H54 (cell line): ENCODE results near the gene IL1A.
A peak's percentile ranks its signal among the peaks of the same experiment; 100 is the strongest.

Experiments used
- DNase-seq: peaks from one replicate; pipeline ENCODE4 v3.0.0; 2011; ENCODE audit warnings: low spot score, mixed read lengths; ENCODE audit not compliant: insufficient read length
- FAIRE-seq: peaks from 3 replicates; lab custom pipeline; 2011; peaks lifted over from hg19 to GRCh38; lab: Jason Lieb, UNC
- POLR2A ChIP-seq: IDR thresholded peaks from 2 replicates; pipeline ENCODE4 v1.6.1; 2011; ENCODE audit warnings: low read depth, mild to moderate bottlenecking, low read length

The IL1A gene

DNA sequence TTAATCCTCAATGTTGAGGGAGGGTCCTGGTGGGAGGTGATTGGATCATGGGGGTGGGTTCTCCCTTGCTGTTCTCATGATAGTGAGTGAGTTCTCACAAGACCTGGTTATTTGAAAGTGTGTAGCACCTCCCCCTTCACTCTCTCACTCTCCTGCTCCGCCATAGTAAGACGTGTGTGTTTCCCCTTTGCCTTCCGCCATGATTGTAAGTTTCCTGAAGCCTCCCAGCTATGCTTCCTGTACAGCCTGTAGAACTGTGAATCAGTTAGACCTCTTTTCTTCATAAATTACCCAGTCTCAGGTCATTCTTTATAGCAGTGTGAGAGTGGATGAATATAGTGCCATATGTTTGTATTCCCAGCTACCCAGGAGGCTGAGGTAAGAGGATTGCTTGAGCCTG is 42.7 kb upstream of the IL1A start:
- TF ChIP-seq POLR2A = no peak
- DNase-seq = no peak
- no peak for FAIRE-seq

GRCh38 chr2:112825706-112826105 is 41.4 kb upstream of the IL1A start:
- FAIRE-seq = no peak
- no peak for TF ChIP-seq POLR2A
- no peak for DNase-seq

- FAIRE-seq (no peak), DNase-seq (no peak)
- TF ChIP-seq POLR2A = no peak
Observed at GRCh38 chr2:112824694-112825085, 40.4 kb upstream of the IL1A start.

DNA sequence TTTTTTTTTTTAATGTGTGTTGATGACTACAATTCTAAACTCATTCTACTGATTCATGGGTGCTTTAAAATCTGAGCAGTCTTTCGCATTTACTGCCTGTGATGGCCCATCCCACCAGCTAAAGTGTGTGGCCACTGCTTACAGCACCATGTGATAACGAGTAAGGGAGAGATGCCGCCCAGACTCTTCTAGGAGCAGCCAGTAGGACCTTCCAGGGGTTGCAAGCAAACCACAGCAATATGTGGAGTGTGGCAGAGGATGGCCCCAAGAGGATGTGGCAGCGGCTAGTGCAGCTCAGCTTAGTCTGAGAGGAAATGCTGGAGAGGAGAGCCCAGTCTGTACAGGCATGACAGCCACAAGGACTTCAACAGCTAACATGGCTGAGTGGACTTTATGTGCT is 37.4 kb upstream of the IL1A start:
- FAIRE-seq (no peak), DNase-seq (no peak)
- no peak for TF ChIP-seq POLR2A

DNA sequence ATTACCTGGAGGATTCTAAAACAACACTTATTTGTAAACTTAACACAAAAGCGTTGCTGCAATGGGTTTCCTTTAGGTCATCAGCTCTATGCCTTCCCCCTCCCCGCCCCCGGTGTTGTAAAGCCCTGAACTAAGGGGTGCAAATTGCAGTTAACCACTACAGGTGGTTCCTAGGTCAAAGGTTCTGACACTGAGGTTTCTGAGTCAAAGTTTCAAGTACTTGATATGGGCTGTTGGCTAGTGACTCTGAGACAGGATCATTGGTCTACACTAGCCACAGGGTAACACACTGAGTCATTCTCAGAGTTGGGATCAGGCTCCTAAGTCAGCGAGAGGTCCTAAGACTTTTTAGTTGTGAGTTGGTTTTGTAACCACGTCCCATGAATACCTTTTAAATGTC is 36.8 kb upstream of the IL1A start:
- DNase-seq (no peak), FAIRE-seq (no peak)
- TF ChIP-seq POLR2A = no peak

GRCh38 chr2:112820343-112820742 is 36.0 kb upstream of the IL1A start:
- FAIRE-seq (no peak), DNase-seq (no peak)
- no peak for TF ChIP-seq POLR2A

GRCh38 chr2:112819081-112819480 is 34.8 kb upstream of the IL1A start:
- FAIRE-seq (no peak), DNase-seq (no peak)
- TF ChIP-seq POLR2A = no peak

GRCh38 chr2:112818094-112818902 is 34.0 kb upstream of the IL1A start:
- DNase-seq (no peak), FAIRE-seq (no peak)
- no peak for TF ChIP-seq POLR2A

DNA sequence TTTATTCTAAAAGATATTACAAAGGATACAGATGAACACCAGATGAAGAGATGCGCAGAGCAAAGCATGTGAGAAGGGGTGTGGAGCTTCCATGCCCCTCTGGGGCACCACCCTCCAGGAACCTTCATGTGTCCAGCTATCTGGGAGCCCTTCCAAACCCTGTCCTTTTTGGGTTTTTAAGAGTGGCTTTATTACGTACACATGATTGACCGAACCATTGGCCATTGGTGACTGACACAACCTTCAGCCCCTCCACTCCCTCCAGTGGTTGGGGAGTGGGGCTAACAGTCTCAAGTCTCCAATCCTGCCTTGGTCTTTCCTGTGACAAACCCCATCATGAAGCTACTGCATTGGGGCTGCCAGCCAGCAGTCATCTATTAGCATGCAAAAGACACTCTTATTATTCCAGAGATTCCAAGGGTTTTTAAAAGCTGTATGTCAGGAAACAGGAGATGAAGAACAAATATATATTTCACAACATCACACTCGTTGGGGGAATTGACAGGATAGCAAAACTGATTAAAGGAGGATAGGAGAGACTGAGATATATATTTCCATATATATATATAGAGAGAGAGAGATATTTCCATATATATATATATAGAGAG is 32.9 kb upstream of the IL1A start:
- DNase-seq (no peak), FAIRE-seq (no peak)
- TF ChIP-seq POLR2A = no peak

DNA sequence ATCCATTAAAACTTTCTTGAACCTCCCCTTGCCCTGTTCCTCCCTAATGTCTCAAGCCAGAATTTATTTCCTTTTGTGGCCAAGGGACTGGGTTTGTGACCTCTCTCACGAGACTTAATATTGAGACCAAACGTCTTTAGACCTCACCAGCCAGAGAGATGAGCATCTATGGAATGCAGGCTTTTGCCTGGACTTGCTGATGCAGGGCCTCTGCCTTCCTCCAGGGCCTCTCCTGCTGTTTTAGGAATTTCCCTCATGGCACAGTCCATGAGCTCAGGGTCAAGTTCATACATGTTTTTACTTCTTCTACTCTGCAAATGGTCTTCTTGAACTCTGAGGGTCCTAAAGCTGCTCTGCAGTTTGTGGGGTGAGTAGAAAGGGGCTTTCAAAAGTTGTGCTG is 30.0 kb upstream of the IL1A start:
- peak; percentile 36 for FAIRE-seq
- no peak for TF ChIP-seq POLR2A
- DNase-seq = peak; percentile 51

GRCh38 chr2:112813280-112813966 is 29.1 kb upstream of the IL1A start:
- no peak for FAIRE-seq
- no peak for DNase-seq
- TF ChIP-seq POLR2A = no peak

- FAIRE-seq (no peak), DNase-seq (no peak)
- TF ChIP-seq POLR2A = no peak
Observed at GRCh38 chr2:112812318-112813267, 28.3 kb upstream of the IL1A start.

DNA sequence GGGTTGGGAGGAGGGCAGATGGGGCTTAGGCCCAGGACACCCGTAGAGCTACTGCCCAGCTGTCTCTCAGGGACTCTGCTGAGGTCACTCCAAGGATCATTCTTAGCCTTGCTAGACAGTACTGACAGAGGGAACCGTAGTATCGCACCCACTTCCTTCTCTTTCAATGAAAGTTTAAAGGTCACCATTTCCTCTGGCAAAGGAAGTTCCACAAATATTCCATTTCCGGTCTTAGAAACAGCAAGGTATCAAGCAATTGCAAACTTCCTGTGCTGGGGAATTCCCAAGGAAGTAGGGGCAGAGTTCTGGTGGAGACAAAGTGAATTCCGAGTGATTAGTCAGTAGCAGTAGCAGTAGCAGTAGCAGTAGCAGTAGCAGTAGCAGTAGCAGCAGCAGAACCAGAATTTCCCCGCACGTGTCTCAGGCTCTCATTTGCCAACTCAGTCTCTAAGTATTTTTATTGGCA is 27.6 kb upstream of the IL1A start:
- peak; percentile 77 for FAIRE-seq
- DNase-seq = peak; percentile 55
- no peak for TF ChIP-seq POLR2A
